Measurements from ENCODE around the gene TCEA2.
A peak's percentile ranks its signal among the peaks of the same experiment; 100 is the strongest.

TCEA2 gene

DNA sequence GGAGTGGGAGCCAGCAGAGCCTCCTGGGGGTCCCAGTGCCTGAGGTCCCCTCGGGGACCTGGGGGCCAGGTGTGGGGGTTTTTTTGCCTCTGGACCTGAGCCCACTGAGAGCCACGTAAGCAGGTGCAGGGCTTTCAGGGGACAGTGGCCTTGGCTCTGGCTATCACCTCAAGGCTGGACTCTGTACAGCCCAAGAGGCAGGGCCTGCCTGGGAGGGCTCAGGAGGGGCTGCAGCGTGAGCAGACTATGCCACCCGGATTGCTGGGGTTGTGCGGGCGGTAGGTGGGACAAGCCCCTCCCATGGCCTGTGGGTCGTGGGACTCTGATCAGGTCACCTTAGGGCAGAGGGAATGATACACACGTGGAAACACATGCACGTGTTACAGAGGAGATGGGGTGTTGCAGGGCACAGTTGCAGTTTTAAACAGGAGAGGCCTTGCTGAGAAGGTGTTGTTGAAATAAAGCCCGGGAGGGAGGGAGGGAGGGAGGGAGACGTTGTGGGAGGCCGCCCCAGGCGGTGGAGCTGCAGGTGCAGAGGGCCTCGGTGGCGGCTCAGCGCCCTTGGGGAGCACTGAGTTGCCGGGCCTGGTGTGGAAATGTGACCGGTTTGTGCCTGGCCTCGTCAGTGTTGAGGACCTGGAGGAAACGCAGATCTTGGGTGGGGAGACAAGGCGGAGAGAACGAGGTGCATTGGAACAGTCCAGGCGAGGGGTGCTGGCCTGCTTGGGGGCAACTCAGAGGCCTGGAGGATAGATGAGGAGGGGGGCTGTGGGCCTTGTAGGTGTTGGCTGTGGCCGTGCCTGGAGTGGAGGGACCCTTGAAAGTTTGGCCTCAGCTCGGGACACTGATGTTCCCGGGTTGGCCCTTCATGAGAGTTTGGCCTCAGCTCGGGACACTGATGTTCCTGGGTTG lies 2.3 kb downstream of the TCEA2 start:
- no peak for DNase-seq (ENCODE audit: low spot score)

DNA sequence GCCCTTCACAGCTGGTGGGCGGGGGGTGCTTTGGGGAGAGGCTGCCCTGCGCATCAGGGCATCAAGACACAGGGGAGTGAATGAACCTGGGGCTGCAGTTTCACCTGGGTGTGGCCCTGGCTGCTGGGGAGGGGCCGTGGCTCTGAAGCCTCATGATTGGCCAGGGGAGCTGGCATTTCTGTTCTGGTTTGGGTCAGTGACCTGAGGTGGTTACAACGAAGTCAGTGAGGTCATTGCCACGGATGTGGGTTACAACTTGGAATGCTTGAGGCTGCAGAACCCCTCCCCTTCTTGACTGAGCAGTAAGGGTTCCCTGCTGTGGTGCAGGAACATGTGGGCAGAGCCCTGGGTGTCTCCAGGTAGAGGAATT lies 3.0 kb downstream of the TCEA2 start:
- DNase-seq (ENCODE audit: low spot score), result peak; percentile 61

DNA sequence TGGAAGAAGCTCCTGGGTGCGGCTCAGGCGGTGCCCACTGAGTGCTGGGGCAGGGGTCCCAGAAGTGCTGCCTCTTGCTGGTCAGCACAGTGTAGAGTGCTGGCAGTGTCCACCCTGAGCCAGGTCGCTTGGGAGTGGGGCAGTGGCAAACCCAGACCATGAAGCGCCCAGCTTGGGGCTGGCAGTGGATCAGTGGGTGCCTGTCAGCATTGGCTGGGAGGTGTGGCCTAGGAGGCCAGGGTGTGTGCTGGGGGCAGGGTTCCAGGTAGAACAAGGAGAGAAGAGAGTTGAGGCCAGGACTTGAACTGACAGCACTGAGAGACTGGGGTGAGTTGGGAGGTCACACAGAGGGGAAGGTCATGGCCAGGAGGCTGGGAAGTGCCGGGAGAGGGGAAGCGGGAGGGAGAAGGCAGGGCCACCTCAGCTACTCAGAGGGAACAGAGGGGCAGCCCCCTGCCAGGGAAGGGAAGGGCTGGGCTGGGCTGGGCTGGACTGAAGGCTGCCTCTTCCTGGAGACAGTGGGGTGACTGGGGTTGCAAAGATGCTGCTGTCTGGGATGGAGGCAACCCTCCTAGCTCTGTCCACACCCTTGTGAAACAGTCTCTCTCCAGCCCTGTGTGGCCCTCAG lies 4.1 kb downstream of the TCEA2 start:
- no peak for DNase-seq (ENCODE audit: low spot score)

DNA sequence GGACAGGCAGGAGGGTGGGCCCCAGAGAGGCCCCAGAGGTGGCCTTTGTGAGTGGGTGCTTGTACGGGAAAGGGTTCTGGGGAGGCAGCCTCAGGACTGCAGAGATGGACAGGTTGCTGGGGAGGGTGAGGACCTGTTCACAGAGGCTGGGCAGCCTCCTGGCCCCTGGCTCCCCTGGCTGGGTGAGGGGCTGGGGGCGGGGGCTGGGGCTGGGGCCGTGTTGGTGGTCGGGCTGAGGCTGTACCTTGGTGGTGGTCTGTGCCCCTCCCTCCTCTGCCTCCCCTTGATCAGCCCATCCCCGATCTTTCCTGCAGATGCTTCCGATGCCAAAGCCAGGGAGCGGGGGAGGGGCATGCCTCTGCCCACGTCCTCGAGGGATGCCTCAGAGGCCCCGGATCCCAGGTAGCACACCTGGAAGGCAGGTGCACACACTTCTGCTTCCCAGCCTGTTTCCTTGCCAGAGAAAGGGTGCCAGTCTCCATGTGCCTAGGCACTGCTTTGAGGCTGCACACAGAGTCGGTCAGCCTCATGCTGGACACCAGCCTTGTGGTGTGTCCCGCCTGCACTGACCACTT lies 4.8 kb downstream of the TCEA2 start:
- no peak for DNase-seq (ENCODE audit: low spot score)

DNA sequence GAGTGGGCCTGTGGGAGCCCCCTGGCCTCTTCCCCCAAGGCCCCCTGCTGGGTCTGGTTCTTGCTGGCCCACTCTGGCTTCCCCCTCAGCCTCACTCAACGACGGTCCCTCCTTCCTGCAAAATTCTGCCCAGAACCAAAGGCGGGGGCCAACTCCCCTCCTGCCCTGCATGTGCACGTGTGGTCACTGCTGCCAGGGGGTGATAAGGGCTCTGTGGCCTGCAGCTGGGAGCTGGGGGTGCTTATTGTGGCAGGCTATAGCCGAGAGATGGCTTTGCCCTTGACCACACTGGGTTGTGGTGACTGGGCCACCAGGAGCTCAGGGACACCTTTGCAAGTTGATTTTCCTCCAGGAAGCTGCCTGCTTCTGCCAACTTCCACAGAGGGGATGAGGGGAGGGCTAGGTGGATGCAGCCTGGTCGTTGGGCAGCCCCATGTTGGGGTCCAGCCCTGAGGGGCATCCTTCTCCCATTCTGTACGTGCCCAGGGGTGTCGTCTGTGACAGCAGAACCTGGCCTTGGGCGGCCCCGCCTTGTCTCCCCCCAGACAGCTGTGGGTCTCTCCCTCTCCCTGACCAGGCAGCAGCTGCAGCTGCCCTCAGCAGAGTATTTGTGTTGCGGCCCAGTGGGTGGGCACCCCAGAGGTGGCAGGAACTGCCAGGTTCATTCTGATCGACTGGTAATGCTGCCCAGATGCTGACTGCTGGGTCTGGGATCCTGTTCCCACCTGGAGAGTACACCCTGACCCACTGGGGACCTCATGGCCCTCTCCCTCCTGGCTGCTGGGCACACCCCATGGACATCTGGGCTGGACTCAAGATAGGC lies 5.6 kb downstream of the TCEA2 start:
- no peak for DNase-seq (ENCODE audit: low spot score)

DNA sequence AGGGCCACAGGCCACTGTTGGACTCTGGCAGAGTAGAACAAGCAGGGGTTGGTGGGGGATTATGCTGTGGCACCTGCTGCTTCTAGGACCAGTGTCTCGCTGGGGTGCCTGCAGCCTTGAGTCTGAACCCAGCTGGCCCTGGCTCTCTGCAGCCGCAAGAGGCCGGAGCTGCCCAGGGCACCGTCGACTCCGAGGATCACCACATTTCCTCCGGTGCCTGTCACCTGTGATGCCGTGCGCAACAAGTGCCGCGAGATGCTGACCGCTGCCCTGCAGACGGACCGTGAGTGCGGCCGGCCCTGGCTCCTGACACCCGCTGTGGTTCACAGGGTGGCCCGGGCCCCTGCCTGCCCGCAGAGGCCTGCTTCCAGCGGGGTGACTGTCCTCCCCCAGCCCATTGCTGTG lies 6.2 kb downstream of the TCEA2 start:
- DNase-seq (ENCODE audit: low spot score), result no peak

DNA sequence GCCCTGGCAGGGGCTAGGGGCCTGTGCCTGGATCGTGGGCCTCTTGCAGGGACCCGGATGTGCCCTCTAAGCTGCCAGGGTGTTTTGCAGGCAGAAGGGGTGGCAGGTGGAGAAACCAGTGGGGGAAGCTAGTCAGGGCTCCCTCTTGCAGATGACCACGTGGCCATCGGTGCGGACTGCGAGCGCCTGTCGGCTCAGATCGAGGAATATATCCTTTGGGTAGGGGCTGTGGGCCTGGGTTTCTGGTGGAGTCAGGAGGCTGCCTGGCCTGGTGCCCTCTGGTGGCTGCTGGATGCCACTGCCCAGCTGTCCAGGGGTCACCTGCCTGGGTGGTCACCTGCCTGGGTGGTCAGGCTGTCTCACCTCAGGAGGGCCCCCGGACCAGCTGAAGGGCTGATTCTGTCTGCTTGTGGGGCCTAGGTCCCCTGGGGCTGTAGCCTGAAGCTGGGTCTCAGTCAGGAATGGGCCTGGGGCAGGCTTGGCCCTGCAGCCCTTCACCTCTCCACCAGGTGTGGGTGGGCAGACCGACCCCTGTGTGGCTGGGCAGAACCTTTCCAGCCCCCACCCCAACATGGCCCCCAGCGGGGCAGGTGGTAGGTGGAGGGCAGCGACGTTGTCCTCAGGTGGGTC lies 6.7 kb downstream of the TCEA2 start:
- DNase-seq (ENCODE audit: low spot score), result peak; percentile 14

DNA sequence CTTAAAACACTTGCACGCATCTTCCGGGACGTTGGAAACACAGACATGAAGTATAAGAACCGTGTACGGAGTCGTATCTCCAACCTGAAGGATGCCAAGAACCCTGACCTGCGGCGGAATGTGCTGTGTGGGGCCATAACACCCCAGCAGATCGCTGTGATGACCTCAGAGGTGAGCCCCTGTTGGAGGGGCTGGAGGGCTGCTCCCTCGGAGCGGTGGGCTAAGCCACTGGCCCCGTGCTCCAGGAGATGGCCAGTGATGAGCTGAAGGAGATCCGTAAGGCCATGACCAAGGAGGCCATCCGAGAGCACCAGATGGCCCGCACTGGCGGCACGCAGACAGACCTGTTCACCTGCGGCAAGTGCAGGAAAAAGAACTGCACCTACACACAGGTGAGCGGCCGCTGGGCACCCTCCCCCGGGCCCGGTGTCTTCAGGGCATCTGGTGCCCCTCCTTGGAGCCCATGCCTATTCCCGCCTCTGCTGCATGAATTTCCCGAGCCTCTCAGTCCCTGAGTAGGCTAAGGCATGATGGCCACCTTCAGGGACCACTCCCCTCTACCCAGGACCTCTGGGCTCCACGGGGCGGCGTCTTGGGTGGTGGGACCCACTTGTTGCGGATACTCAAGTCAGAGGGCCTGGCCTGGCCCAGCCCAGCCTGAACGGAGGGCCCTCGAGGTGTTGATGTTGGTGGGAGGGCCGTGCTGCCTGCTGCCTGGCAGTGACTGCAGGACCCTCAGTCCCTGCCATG lies 7.4 kb downstream of the TCEA2 start:
- no peak for DNase-seq (ENCODE audit: low spot score)

DNA sequence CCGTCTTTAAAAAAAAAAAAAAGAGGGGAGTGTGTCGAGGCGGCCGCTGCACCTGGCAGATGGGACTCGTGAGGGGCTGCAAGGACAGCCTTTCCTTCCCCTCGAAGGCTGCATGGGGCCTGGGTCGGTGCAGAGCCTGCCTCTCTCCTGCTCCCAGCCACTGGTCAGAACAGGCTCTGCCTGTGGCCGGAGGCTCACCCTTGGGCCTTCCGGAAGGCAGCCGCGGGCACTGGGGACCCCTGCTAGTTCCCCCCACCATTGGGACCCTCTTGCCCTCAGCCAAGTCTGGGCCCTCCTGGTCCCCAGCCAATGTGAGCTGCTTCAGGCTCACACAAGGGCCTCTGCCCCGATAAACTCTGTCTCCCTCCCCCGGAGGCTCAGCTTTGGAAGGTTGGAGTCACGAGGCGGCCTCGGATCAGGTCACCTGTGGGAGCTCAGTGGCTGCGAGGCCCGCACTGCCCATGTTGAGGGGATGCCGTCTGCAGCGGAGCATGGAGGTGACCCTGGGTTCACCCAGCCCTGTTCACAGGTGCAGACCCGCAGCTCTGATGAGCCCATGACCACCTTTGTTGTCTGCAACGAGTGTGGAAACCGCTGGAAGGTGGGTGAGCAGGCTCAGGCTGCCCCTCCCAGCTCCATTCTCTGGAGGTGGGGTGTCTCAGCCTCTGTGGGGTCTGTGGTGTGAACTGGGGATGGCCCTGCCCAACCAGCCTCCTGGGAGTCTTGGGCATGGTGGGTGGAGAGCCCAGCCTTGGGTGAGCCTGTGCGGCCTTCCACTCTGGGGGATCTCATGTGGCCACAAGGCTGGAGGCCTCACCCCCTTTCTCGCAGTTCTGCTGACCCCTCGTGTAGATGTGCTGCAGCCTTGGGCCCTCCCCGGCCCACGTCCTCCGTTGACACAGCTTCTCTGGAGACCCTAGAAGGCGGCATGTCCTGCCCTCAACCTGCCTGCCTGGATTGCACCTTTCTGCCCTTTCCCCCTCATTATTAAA lies 8.6 kb downstream of the TCEA2 start:
- no peak for DNase-seq (ENCODE audit: low spot score)

DNA sequence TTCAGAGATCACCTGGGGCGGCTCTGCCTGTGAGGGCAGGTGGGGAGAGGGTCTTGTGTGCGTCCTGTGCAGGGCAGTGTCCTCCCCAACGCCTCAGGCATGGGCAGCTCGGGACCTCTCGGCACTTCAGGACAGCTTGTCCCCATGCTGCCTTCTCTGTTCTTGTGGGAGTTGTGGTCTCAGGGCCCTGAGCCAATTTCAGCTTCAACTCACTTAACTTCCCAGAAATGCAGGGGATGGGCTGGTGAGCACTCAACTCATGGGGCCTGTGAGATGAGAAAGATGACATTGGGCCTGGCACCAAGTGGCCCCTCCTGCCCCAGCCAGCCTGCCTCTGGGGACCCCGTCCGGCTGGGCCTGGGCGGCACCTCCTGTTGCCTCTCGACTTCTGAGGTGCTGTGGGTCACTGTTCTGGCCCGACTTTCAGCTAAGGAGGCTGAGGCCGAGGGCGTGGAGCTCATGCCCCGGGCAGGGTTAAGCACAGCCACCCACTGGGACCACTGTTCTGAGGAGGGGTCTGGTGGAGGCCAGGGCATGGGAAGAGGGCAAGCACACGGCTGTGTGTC lies 9.6 kb downstream of the TCEA2 start:
- DNase-seq (ENCODE audit: low spot score), result no peak

DNA sequence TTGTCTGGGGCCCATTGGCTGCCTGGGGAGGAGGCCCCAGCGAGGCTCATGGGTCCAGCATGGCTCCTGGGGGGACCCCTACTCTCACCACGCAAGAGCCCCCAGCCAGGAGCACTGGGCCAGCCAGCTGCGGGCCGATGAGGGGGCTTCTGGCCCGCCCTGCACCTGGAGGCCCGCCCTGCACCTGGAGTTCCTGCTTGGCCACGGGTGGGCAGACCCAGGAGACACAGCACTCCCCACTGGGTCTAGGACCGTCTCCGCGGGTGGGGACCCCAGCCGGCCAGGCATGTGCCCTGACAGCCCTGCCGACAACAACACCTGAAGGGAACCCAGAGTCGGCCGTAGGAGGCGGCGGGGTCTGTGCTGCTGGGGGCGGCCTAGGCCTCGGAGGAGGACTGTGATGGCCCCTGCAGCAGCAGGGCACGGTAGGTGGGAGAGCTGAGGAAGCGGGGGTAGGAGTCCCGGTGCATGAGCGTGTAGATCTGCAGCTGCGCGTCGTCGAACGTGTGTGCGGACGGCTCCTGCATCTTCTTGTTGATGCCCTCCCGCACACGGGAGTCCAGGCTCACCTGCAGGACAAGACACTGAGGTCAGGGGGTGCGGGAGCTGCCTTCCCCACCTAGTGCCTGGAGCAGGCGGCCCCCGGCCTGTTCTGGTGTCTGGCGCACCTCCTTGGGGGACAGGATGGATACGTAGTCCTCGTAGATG lies 10.6 kb downstream of the TCEA2 start:
- DNase-seq (ENCODE audit: low spot score), result no peak

DNA sequence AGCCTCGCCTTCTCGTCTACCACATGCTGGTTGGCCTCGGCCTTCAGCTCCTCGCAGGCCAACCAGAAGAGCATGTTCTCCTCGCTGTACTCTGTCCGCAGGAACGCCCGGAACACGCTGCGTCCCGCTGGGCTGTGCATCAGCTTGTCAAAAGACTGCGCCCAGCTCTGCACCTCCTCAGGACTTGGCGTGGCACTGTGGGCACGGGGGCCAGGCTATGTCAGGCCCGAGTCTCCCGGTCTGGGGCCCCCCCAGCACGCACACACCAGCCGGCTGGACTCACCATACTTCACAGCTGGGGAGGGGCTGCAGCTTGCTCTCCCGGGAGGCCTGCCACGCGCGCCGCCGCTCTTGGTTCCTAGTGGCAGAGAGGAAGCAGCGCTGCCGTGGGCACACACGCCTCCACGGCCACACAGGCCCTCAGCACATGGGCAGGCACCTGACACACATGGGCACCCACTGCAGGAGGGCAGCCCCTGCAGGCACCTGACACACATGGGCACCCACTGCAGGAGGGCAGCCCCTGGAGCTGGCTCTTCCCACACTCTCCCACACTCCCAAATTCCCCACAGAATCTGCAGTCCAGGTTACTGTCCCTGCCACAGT lies 11.3 kb downstream of the TCEA2 start:
- no peak for DNase-seq (ENCODE audit: low spot score)

DNA sequence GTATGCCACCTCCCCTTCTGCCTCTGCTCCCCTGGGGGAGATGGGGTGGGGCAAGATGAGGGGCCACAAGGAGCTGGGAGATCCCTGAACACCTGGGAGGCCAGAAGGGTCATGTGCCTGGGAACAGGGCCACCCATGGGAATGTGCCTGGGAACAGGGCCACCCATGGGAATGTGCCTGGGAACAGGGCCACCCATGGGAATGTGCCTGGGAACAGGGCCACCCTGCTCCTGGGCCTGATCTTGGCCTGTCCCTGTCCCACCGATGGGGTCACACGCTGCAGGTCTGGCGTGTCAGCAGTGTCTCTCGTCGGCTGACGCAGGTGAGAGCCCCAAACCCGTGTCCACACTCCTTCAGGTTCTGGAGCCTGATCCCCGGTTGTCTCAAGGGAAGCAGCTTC lies 12.0 kb downstream of the TCEA2 start:
- DNase-seq (ENCODE audit: low spot score), result no peak

DNA sequence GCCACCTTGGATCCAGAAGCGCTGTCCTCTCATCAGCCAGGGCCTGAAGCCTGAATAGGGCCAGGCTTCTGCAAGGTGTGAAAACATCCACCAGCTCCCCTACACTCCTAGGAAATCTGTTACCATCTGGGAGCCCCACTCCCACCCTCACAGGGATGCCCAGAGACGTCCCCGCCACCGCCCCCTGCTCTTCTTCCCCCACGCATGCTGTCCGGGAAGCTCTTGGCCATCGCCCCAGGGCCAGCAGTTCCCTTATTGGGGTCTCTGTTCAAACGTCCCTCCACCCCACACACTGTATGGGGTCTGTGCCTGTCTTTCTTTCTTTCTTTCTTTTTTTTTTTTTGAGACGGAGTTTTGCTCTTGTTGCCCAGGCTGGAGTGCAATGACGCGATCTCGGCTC lies 12.6 kb downstream of the TCEA2 start:
- DNase-seq (ENCODE audit: low spot score), result no peak

DNA sequence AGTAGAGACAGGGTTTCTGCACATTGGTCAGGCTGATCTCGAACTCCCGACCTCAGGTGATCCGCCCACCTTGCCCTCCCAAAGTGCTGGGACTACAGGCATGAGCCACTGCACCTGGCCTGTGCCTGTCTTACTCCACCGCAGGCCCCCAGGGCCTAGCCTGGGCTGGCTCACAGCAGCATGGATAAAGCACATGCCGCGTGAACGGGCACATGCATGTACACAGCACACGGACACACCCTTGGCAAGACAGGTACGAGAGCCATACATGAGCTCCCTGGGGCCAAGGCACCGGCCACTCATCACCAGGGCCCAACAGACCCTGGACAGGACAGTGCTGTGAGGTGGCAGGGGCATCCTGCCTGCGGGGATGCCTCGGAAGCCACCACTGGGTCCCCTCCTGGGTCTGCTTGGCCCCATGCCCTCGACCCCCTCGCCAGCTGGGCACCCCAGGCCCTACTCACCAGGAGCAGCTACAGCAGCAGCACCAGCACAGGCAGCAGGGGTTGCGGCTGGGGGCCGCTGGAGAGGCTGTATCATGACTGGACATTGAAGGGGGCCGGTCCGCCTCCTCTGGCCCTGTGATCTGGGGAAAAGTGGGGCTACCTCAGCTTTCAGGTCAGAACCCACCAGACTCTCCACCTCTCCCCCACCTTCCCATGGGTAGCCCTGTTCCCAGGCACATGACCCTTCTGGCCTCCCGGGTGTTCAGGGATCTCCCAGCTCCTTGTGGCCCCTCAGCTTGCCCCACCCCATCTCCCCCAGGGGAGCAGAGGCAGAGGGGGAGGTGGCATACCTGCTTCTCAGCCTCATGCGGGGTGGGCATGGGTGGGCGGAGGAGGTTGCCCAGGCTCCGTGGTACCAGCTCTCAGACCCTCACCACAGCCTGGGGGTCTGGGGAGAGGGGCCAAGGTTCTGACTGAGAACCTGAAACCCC lies 13.3 kb downstream of the TCEA2 start:
- no peak for DNase-seq (ENCODE audit: low spot score)

DNA sequence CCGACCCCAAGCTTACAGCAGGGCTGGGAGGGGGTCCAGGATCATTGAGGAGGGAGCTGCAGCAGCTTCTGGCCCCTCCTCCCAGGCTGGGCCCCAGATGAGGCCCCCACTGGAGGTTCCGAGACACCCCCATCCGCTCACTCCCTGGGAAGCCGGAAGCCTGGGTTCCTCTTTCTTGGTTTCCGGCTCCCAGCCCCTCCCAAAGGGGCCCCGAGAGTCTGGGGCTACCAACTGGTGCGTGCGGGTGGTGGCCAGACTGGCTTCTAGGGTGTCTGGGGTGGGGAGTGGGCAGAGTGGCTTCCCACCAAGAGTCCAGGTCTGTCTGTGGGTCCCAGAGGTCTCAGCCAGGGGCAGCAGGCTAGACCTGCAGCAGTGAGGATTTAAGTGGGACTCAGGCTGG lies 14.1 kb downstream of the TCEA2 start:
- DNase-seq (ENCODE audit: low spot score), result no peak

DNA sequence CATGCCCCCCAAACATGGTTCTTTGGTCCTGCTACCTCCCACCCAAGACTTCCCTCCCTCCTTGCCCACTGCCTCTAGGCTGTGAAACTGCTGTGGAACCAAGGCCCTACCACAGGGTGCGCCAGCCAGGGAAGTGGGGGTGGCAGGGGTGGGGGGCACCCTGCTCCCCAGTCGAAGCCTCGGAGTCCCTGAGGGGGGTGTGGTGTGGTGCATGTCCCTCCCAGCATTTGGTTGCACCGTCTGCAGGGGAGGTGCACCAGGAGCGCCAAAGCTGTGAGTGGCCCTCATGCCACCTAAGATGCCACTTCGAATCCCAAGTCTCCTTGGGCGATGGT lies 14.5 kb downstream of the TCEA2 start:
- no peak for DNase-seq (ENCODE audit: low spot score)
